Loucy (cell line): ENCODE results near the gene GDPD3.

ENCODE experiments used
- H2AFZ ChIP-seq: fragments of 200-600 bp; sonication (generic); 2 replicates; pipeline ENCODE4 v1.6.0; 2016; ENCODE audit warnings: antibody characterized with exemption, mild to moderate bottlenecking, low read length, moderate library complexity
- H3F3A ChIP-seq: fragments of 200-600 bp; 2 replicates; pipeline ENCODE4 v1.6.0; 2016; ENCODE audit warnings: antibody characterized with exemption, low read depth, mild to moderate bottlenecking
- H3K27me3 ChIP-seq: fragments of 200-600 bp; sonication (generic); 2 replicates; pipeline ENCODE4 v1.6.1; 2014; ENCODE audit warnings: low read length, mild to moderate bottlenecking; ENCODE audit not compliant: insufficient read depth, poor library complexity, severe bottlenecking
- H3K36me3 ChIP-seq: fragments of 200-600 bp; sonication (generic); 2 replicates; pipeline ENCODE4 v1.6.1; 2016; ENCODE audit warnings: low read length; ENCODE audit not compliant: insufficient read depth
- H3K4me1 ChIP-seq: fragments of 200-600 bp; sonication (generic); 2 replicates; pipeline ENCODE4 v1.5.1; 2014; ENCODE audit warnings: low read length, mild to moderate bottlenecking; ENCODE audit not compliant: insufficient read depth, poor library complexity, severe bottlenecking
- H3K4me2 ChIP-seq: fragments of 200-600 bp; sonication (generic); 2 replicates; pipeline ENCODE4 v1.6.0; 2014; ENCODE audit warnings: antibody characterized with exemption, low read length, low read depth, mild to moderate bottlenecking; ENCODE audit not compliant: poor library complexity, severe bottlenecking
- H3K4me3 ChIP-seq: fragments of 200-600 bp; sonication (generic); 2 replicates; pipeline ENCODE4 v1.5.1; 2014; ENCODE audit warnings: low read length, mild to moderate bottlenecking, mixed read lengths; ENCODE audit not compliant: poor library complexity, severe bottlenecking
- H3K79me2 ChIP-seq: fragments of 200-600 bp; sonication (generic); 2 replicates; pipeline ENCODE4 v1.6.1; 2014; ENCODE audit warnings: low read length; ENCODE audit not compliant: insufficient read depth
- H3K9ac ChIP-seq: fragments of 200-600 bp; sonication (generic); 2 replicates; pipeline ENCODE4 v1.6.0; 2014; ENCODE audit warnings: mild to moderate bottlenecking, low read depth, low read length, moderate library complexity; ENCODE audit not compliant: poor library complexity, severe bottlenecking
- H3K9me2 ChIP-seq: fragments of 200-600 bp; sonication (generic); replicated peaks from 2 replicates; pipeline ENCODE4 v1.6.1; 2016; ENCODE audit warnings: low read depth, low read length, mixed read lengths
- H3K9me3 ChIP-seq: fragments of 200-600 bp; sonication (generic); 2 replicates; pipeline ENCODE4 v1.6.1; 2014; ENCODE audit warnings: mild to moderate bottlenecking, antibody characterized with exemption, low read length, low read depth; ENCODE audit not compliant: insufficient read depth
- H4K20me1 ChIP-seq: fragments of 200-600 bp; sonication (generic); 2 replicates; pipeline ENCODE4 v1.6.0; 2014; ENCODE audit warnings: antibody characterized with exemption, low read length, mild to moderate bottlenecking; ENCODE audit not compliant: insufficient read depth, poor library complexity, severe bottlenecking
- CTCF ChIP-seq: fragments of 200-600 bp; sonication (generic); conservative IDR thresholded peaks from 2 replicates; pipeline ENCODE4 v1.5.1; 2014; ENCODE audit warnings: mild to moderate bottlenecking, antibody characterized with exemption, low read length
- EZH2phosphoT487 ChIP-seq: fragments of 200-600 bp; IDR thresholded peaks from 2 replicates; pipeline ENCODE4 v1.6.1; 2018; ENCODE audit warnings: antibody characterized with exemption, mild to moderate bottlenecking, moderate library complexity, borderline replicate concordance

GDPD3 gene

GRCh38 chr16:30063278-30063892, 50.0 kb downstream of the GDPD3 start:
- Histone ChIP-seq H3K9me3 (no peaks in the 10 kb centered on the region), H2AFZ (no peak overlapping the region), H3K4me2 (peak overlapping the region; percentile 82), H3K4me1 (peaks cover 35% of the 10 kb centered on the region), H3K27me3 (peaks cover 6% of the 10 kb centered on the region), H4K20me1 (peaks cover 26% of the 10 kb centered on the region), H3F3A (no peaks in the 10 kb centered on the region), H3K36me3 (peaks cover 23% of the 10 kb centered on the region), H3K9ac (peak overlapping the region; percentile 99), H3K9me2 (no peaks in the 10 kb centered on the region), H3K79me2 (peaks cover 50% of the 10 kb centered on the region), H3K4me3 (peak overlapping the region; percentile 84)
- no peak for TF ChIP-seq CTCF
- TF ChIP-seq EZH2phosphoT487 = no peak

GRCh38 chr16:30060836-30061554, 52.3 kb downstream of the GDPD3 start:
- Histone ChIP-seq H3K4me3 (no peak overlapping the region), H3K4me1 (peaks cover 18% of the 10 kb centered on the region), H3K9me2 (no peaks in the 10 kb centered on the region), H3K4me2 (no peak overlapping the region), H3K79me2 (peaks cover 26% of the 10 kb centered on the region), H3K27me3 (peaks cover 6% of the 10 kb centered on the region), H3K9me3 (no peaks in the 10 kb centered on the region), H4K20me1 (peaks cover 3% of the 10 kb centered on the region), H3K9ac (no peak overlapping the region), H3K36me3 (peaks cover 3% of the 10 kb centered on the region; the same call in 1 of the 2 replicates), H2AFZ (no peak overlapping the region), H3F3A (no peaks in the 10 kb centered on the region)
- TF ChIP-seq CTCF (no peak), EZH2phosphoT487 (no peak)

GRCh38 chr16:30060346-30060745, 53.0 kb downstream of the GDPD3 start:
- H4K20me1 ChIP-seq = no peaks in the 10 kb centered on the region
- TF ChIP-seq EZH2phosphoT487 (no peak), CTCF (no peak)
- H2AFZ ChIP-seq = no peak overlapping the region
- no peak overlapping the region for H3K4me2 ChIP-seq
- no peaks in the 10 kb centered on the region for H3K36me3 ChIP-seq
- peaks cover 6% of the 10 kb centered on the region for H3K27me3 ChIP-seq
- H3K9me2 ChIP-seq = no peaks in the 10 kb centered on the region
- no peaks in the 10 kb centered on the region for H3K9me3 ChIP-seq
- H3F3A ChIP-seq = no peaks in the 10 kb centered on the region
- no peak overlapping the region for H3K4me3 ChIP-seq
- peaks cover 20% of the 10 kb centered on the region for H3K79me2 ChIP-seq
- H3K4me1 ChIP-seq = peaks cover 19% of the 10 kb centered on the region
- H3K9ac ChIP-seq = no peak overlapping the region
